Activated naive CD8-positive, alpha-beta T cell treated with anti-CD3 and anti-CD28 coated beads for 36 hours (primary cell): Measurements from ENCODE around the gene ARHGAP21. TPM values are rescaled to one million over a fixed set of nuclear protein-coding genes. Genes with fewer than 3 reads are reported as not detected.
"Not testable (repeated sequence)": the region's sequence is repeated elsewhere in the genome, so short reads cannot be mapped to it uniquely, and the experiment has no call there.

Experiments used
- DNase-seq: peaks from one replicate; pipeline ENCODE4 v3.0.0; 2021
- H3K27ac Mint-ChIP-seq: one replicate; pipeline ENCODE4 v1.8.0; 2022; ENCODE audit warnings: mild to moderate bottlenecking, moderate library complexity, mixed read lengths
- H3K27me3 Mint-ChIP-seq: one replicate; pipeline ENCODE4 v1.8.0; 2022; ENCODE audit warnings: mild to moderate bottlenecking, mixed read lengths
- H3K36me3 Mint-ChIP-seq: one replicate; pipeline ENCODE4 v1.8.0; 2021; ENCODE audit warnings: mild to moderate bottlenecking, mixed read lengths
- H3K4me1 Mint-ChIP-seq: one replicate; pipeline ENCODE4 v1.8.0; 2021; ENCODE audit warnings: mixed read lengths
- H3K4me3 Mint-ChIP-seq: one replicate; pipeline ENCODE4 v1.8.0; 2022; ENCODE audit warnings: mild to moderate bottlenecking, moderate library complexity, mixed read lengths
- H3K9me3 Mint-ChIP-seq: one replicate; pipeline ENCODE4 v1.8.0; 2022; ENCODE audit warnings: mixed read lengths
- total RNA-seq, 2 experiments: library from RNA; stranded (reverse); gene quantifications; one replicate each; pipeline ENCODE4 v1.2.3, GENCODE V29; 2021

Gene ARHGAP21
- total RNA-seq, 2 experiments from 2014 or later: 22.1 to 22.4 TPM

DNA sequence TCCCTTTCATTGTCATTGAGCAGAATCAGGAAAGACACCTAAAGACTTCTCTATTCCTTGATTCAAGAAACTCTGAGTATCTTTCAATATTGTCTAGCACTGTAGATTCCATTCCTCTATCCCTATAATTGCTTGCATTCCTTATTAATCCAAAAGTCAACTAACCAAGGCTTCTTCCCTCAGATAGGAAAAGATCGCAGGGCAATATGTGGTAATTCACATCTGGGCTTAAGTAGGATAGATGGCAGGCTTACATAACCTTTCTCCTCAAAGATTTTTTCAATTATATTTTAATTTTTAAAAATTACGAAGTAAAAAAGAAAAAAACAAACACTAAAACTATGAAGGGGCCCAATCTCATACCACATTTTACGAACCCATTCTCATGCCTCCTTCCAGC, 7.1 kb upstream of the ARHGAP21 start:
- H3K4me3 Mint-ChIP-seq: no peak overlapping the region
- no peaks in the 10 kb centered on the region for H3K36me3 Mint-ChIP-seq
- no peaks in the 10 kb centered on the region for H3K9me3 Mint-ChIP-seq
- no peaks in the 10 kb centered on the region for H3K27me3 Mint-ChIP-seq
- H3K4me1 Mint-ChIP-seq: peaks cover 5% of the 10 kb centered on the region
- no peak for DNase-seq
- no peak overlapping the region for H3K27ac Mint-ChIP-seq

DNA sequence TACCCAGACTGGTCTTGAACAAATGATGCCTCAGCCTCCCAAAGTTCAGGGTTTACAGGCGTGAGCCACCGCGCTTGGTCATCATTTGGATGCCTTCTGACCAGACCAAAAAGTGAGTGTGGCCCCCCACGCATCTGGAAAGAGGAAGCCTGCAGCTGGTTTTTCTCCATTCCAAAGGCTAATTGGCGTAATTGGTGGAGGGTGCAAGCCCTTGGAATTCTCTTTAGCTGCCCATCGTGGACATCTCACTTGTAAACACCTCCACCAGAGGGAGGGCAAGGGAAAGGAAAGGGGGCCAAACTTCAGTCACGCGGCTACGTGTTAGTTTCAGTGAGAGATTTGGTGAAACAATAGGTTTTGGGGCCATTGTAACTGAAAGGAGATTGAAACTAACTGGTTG, 4.1 kb upstream of the ARHGAP21 start:
- Mint-ChIP-seq H3K27me3 (no peaks in the 10 kb centered on the region), H3K4me3 (no peak overlapping the region), H3K4me1 (peaks cover 6% of the 10 kb centered on the region), H3K9me3 (no peaks in the 10 kb centered on the region), H3K27ac (no peak overlapping the region), H3K36me3 (no peaks in the 10 kb centered on the region)
- peak; percentile 8 for DNase-seq

DNA sequence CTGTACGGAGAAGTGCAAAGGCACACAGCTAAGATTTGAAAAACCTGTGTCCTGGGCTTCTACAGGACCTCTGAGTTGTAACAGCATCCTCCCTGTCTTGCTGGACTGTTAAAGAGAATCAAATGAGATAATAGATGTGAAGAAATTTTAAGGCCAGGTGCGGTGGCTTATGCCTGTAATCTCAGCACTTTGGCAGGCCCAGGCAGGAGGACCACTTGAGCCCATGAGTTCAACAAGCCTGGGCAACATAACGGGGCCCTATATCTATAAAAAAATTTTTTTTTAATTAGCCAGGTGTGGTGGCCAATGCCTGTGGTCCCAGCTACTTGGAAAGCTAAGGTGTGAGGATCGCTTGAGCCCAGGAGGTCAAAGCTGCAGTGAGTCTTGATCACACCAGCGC, 2.9 kb upstream of the ARHGAP21 start:
- H3K4me1 Mint-ChIP-seq: peaks cover 12% of the 10 kb centered on the region
- H3K9me3 Mint-ChIP-seq: no peaks in the 10 kb centered on the region
- DNase-seq: no peak
- H3K27ac Mint-ChIP-seq: no peak overlapping the region
- H3K4me3 Mint-ChIP-seq: no peak overlapping the region
- H3K36me3 Mint-ChIP-seq: no peaks in the 10 kb centered on the region
- no peaks in the 10 kb centered on the region for H3K27me3 Mint-ChIP-seq

DNA sequence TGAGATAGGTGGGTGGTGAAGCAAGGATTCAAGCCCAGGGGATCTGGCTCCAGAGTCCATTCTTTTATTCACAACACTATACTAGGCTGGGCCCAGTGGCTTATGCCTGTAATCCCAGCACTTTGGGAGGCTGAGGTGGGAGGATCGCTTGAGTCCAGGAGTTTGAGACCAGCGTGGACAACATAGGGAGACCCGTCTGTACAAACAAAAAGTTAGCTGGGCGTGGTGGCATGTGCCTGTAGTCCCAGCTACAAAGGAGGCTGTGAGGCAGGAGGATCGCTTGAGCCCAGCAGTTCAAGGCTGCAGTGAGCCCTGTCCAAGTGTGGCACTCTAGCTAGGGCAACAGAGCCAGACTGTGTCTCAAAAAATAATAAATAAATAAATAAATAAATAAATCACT, 2.3 kb upstream of the ARHGAP21 start:
- H3K27me3 Mint-ChIP-seq, H3K27ac Mint-ChIP-seq, DNase-seq, H3K36me3 Mint-ChIP-seq, H3K9me3 Mint-ChIP-seq, H3K4me3 Mint-ChIP-seq: not testable (repeated sequence)
- H3K4me1 Mint-ChIP-seq: peaks cover 15% of the 10 kb centered on the region

DNA sequence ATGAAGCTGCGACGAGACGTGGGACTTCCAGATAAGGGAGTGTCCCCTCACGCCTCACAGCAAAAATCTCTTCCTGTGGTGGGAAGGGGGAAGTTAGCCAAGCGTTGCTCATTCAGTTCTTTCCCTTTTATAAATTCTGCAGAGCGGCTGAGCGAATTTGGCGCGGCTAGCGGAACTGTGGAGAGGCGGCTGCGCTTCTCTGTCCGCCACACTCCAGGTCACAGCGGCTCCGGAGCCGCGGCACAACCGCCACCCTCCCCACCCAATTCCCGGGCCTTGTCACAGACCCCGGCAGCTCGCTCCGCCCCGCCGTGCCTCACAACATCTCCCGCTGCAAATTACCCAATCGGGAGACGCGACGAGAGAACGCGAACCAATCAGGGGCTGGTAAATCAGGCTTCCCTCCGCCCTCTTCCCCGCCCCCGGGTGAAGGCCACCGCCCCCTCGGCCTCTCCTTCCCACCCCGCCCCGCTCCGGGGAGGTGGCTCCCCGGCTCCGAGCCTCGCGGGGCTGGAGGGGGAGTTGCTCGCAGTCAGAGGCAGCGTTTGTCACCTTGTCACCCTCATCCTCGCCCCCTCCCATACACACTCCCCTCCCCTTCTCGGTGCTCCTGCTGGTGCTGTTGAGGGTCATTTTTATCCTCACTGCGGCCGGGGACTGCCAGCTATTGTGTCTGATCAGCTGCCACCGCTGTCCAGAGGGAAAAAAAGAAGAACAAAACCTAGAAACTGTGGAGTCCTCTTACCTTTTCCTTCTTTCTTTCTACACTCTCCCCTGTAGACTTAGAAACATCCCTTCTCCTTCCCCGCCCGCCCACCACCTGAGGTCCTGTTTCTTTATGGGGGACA, 918 bp upstream of the ARHGAP21 start:
- peaks cover 23% of the 10 kb centered on the region for H3K4me1 Mint-ChIP-seq

DNA sequence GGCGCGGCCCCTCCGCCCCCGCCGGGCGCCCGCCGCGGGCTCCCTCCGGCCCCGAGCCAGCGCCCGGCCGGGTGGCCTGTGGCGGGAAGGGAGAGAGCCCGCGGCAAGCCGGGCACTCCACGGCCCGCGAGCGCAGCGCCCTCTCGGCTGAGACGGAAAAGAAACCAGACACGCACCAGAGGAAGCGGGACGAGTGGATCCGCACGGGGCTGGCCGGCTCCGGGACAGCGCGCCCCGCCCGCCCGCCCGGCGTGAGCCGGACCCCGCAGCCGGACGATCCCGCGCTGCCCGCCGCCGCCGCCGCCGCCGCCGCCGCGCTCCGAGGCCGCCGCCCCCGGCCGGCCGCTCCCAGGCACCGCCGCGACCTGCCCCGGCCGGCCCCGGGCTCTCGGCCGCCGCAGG, 300 bp downstream of the ARHGAP21 start:
- peak; percentile 35 for DNase-seq
- H3K27me3 Mint-ChIP-seq: no peaks in the 10 kb centered on the region
- peaks cover 1% of the 10 kb centered on the region for H3K36me3 Mint-ChIP-seq
- no peaks in the 10 kb centered on the region for H3K9me3 Mint-ChIP-seq
- no peak overlapping the region for H3K27ac Mint-ChIP-seq
- peaks cover 24% of the 10 kb centered on the region for H3K4me1 Mint-ChIP-seq
- peak overlapping the region; percentile 52 for H3K4me3 Mint-ChIP-seq

More for the DNA sequence above, 918 bp upstream of the ARHGAP21 start:
- no peaks in the 10 kb centered on the region for H3K9me3 Mint-ChIP-seq
- H3K36me3 Mint-ChIP-seq: peaks cover 1% of the 10 kb centered on the region
- H3K27me3 Mint-ChIP-seq: no peaks in the 10 kb centered on the region
- H3K4me3 Mint-ChIP-seq: peak overlapping the region; percentile 85
- peak overlapping the region; percentile 80 for H3K27ac Mint-ChIP-seq
- peak; percentile 93 for DNase-seq

DNA sequence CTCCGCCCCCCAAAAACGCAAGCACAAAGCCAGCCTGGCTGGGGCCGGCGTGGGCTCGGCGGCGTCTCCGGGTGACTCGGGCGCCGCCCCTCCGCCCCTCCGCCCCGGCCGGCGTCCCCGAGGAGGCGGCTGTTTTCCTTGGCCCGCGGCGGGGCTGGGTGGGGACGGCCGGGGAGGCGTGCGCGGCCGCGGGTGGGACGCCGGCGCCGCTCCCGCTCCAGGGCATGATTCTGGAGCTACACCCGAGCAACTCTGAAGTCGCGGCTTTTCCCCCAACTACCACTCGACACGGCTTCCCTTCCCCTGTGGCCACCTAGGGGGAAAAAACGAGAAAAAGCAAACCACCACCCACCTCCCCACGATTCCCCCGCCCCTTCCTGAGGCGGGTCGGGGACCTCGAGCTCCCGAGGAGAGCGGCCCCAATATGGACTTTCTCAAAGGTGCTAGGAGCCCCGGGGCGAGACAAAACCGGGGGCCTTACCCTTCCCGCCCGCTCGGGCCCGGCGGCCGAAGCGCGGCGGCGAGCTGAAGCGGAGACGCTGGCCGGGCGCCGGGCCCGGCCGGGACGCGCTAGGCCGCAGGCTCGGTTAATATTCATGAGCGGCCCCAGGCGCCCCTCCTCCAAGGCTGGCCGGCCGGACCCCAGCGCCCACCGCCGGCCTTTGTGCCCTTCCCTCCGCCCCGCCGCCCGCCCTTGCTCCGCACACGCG, 856 bp downstream of the ARHGAP21 start:
- Mint-ChIP-seq H3K9me3 (no peaks in the 10 kb centered on the region), H3K4me3 (peak overlapping the region; percentile 86), H3K27ac (peak overlapping the region; percentile 69), H3K36me3 (peaks cover 1% of the 10 kb centered on the region), H3K4me1 (peaks cover 24% of the 10 kb centered on the region), H3K27me3 (no peaks in the 10 kb centered on the region)
- DNase-seq: peak; percentile 62

DNA sequence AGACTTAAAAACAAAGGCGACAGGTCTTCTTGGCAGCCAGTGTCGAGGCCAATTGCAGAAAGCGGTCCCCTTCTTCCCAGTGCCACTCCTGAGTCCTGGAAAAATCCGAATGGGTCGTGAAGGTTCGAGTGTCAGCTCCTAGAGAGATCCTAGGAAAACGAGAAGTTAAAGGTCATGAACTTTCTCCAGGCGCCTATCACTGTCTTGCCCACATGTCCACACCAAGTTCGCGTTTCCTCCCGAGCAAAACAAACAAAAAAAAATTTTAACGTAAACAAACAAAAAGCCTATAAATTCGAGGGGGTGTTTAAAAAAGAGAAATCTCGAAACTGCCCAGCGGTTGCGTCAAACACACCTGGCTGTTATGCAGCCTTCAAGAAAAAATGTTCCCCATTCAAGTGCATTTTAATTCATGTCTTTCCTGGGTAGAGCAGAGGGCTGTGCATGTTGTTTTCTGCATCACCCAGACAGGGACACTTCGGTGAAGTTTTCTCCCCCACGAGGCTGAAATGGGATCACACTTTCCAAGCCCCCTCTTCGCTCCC, 1.5 kb downstream of the ARHGAP21 start:
- H3K27ac Mint-ChIP-seq: peak overlapping the region; percentile 69
- H3K4me3 Mint-ChIP-seq: peak overlapping the region; percentile 78
- H3K9me3 Mint-ChIP-seq: no peaks in the 10 kb centered on the region
- DNase-seq: no peak
- H3K27me3 Mint-ChIP-seq: no peaks in the 10 kb centered on the region
- H3K4me1 Mint-ChIP-seq: peaks cover 19% of the 10 kb centered on the region
- peaks cover 1% of the 10 kb centered on the region for H3K36me3 Mint-ChIP-seq

DNA sequence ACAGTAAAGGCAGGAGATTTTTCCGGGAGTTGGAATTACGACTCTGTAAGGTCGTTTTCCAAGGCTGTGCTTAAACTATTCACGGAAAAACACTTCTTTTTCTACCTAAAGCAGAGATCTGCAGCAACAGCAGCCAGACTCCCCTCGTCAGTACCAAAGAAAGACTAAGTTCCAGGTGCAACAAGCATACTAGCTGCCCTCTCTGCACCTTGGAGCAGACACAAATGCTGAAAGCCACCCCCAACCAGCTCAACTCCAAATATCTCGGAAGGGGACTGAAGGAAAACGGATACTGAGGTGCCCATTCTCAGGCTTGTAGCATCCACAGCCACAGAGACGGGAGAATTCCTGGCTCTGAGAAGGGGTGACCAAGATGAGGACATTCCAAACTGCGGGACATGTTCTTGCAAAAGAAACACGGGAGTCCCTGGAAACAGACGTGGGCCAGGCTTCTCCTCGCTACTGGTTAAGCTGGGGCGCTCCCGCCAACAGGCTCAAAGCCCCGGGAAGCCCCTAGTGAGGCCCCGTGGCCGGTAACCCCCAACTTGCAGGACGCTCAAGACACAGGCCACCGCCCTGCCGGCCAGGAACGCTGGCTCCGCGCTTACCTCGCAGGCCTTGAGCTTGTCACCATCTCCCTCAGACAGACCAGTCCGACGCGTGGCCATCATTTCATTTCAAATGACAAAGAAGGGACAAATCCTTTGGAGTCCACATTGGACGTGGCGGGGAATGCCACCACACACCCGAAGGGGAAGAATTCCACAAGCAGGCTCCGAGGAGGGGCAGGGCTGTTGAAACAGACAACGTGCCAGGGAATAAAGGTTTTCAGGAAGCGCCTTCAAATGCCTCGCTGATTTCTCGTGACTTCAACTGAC, 2.2 kb downstream of the ARHGAP21 start:
- Mint-ChIP-seq H3K36me3 (peaks cover 1% of the 10 kb centered on the region), H3K27me3 (no peaks in the 10 kb centered on the region), H3K27ac (no peak overlapping the region), H3K4me3 (peak overlapping the region; percentile 78), H3K9me3 (no peaks in the 10 kb centered on the region), H3K4me1 (peaks cover 19% of the 10 kb centered on the region)
- no peak for DNase-seq

DNA sequence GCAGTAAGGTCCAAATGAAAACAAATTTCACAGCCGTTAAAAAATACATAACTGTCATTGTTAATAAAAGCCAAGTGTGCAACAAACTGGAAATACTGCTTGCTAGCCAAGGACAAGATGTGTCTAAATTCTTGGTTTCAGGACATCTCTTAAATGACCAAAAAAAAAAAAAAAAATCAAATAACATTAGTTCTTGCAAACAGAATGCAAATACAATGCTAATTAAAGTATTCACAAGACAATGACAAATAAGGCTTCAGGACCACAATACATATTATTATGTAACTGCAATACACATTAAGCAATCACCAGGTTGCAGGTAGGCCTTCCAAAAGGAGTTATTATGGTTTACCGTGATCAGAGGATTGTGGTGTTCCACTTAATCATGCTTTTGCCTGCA, 3.6 kb downstream of the ARHGAP21 start:
- H3K9me3 Mint-ChIP-seq: no peaks in the 10 kb centered on the region
- DNase-seq: no peak
- H3K27me3 Mint-ChIP-seq: no peaks in the 10 kb centered on the region
- H3K27ac Mint-ChIP-seq: no peak overlapping the region
- H3K4me1 Mint-ChIP-seq: peaks cover 19% of the 10 kb centered on the region
- H3K36me3 Mint-ChIP-seq: peaks cover 1% of the 10 kb centered on the region
- H3K4me3 Mint-ChIP-seq: no peak overlapping the region

DNA sequence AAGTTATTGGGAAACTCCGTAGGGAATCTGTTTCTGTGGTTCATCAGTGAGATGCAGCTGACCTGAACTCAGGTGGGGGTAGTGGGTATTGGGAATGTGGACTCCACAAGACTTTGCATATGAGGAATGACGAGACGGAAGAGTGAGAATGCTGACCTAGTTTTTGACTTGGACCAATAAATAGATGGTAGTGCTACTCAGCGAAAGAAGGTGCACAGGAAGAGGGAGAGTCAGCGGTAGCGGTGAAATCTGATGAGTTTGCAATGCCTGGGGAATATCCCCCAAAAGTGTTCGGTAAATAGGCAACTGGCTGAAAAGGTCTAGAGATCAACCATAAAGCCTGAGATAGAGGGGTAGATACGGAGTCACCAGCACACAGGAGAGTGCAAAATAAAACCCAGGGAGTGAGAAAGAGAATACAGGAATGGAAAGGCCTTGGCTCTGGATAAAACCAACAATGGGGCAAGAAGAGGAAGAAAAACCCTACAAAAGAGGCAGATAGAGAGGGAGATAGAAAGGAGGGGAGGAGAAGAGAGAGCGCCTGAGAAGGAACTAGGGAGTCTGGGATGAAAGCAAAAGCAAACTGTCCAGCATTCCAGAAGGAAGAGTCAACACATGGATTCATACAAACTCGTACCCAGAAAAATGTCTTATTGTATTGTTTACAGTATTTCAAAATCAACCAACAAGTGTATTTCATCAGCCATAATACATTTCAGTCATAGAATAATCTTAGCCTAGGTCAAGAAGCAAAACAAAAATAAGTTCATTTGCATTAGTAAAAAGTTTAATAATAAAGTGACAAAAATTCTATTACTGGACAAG, 5.4 kb downstream of the ARHGAP21 start:
- Mint-ChIP-seq H3K9me3 (no peaks in the 10 kb centered on the region), H3K4me1 (peaks cover 19% of the 10 kb centered on the region), H3K27me3 (no peaks in the 10 kb centered on the region), H3K27ac (no peak overlapping the region), H3K4me3 (no peak overlapping the region), H3K36me3 (peaks cover 1% of the 10 kb centered on the region)
- no peak for DNase-seq

DNA sequence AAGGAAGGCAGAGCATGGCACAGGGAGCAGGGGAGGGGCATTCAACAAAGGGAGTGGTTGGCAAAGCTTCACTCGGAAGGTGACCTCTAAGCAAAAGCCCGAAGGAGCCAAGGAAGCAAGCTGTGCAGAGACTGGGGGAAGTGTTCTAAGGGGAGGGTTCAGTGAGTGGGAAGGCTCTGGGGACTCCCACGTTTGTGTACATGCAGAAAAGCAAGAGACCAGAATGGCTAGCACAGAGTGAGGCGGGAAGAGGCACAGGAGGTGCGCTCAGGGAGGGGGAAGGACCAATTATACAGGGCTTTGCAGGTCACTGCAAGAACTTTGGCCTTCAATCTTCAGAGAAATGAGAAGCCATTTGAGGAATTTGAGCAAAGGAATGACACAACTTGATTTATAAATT, 7.4 kb downstream of the ARHGAP21 start:
- Mint-ChIP-seq H3K27me3 (no peaks in the 10 kb centered on the region), H3K4me1 (peaks cover 11% of the 10 kb centered on the region), H3K36me3 (peaks cover 1% of the 10 kb centered on the region), H3K4me3 (no peak overlapping the region), H3K9me3 (no peaks in the 10 kb centered on the region), H3K27ac (no peak overlapping the region)
- DNase-seq: no peak

DNA sequence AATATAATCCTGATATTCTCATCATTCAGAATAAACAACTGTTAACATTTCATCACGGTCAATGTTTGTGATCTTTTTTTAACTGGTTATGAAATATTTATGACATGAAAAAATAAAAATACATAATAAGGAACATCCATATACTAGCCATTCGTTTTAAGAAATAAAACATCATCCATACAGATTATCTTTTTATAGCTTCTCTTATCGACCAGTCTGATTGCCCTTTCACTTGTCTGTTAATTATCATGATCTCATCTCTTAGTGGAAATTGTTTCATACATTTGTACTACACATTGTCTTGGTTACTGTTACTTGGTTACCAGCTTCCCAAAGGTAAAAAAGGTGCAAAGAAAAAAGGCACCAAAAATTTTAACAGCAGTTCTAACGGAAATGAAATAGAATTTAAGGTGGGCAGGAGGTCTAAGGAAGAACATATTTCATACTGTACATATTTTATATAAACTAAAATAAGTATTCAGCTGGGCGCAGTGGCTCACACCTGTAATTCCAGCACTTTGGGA, 8.4 kb downstream of the ARHGAP21 start:
- H3K4me1 Mint-ChIP-seq: peaks cover 3% of the 10 kb centered on the region
- no peaks in the 10 kb centered on the region for H3K27me3 Mint-ChIP-seq
- no peaks in the 10 kb centered on the region for H3K36me3 Mint-ChIP-seq
- no peak overlapping the region for H3K4me3 Mint-ChIP-seq
- no peak for DNase-seq
- no peaks in the 10 kb centered on the region for H3K9me3 Mint-ChIP-seq
- H3K27ac Mint-ChIP-seq: no peak overlapping the region

DNA sequence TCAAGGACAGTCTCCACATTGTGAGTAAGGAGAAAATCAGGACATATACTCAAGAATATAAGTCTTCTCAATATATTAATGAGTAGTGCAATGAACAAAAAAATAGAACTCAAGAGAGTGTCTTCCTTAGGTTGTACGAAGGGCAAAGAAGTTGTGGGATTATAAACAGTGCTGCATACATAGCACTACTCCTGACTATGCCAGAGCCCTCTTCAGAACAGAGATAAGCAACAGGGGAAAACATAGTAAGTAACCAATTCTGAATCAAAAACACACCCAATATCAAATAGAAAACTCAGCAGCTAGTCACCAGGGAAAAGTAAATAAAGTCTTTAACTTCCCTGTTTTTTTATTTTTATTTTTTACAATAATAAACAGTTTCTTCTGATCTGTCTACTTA, 10.6 kb downstream of the ARHGAP21 start:
- H3K4me3 Mint-ChIP-seq: no peak overlapping the region
- H3K27me3 Mint-ChIP-seq: no peaks in the 10 kb centered on the region
- no peaks in the 10 kb centered on the region for H3K36me3 Mint-ChIP-seq

More for the DNA sequence above, 10.6 kb downstream of the ARHGAP21 start:
- no peak overlapping the region for H3K27ac Mint-ChIP-seq
- no peaks in the 10 kb centered on the region for H3K4me1 Mint-ChIP-seq
- DNase-seq: no peak
- no peaks in the 10 kb centered on the region for H3K9me3 Mint-ChIP-seq
